CD4-positive, alpha-beta T cell treated with Interleukin-4 for 1 hour (primary cell): ENCODE data around the gene XRCC5.

Source experiments
- DNase-seq, 2 donors: peaks; one replicate each; pipeline ENCODE4 v3.0.0-alpha.2; 2020 to 2022

XRCC5 gene

DNA sequence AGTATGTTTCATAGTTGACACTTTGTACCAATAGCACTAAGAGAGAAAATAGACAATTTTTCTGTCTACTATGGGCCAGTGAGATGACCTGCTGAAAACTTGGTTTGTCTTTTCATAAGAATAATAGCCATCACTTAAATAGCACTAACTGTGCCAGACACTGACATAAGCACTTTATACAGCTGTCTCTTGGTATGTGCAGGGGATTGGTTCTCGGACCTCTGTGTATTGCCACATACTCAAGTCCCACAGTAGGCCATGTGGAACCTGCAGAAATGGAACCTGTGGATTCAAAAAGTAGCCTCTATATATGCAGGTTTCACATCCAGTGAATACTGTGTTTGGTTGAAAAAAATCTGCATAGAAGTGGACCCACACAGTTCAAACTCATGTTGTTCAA lies 126.7 kb downstream of the XRCC5 start:
- DNase-seq, result no peak

DNA sequence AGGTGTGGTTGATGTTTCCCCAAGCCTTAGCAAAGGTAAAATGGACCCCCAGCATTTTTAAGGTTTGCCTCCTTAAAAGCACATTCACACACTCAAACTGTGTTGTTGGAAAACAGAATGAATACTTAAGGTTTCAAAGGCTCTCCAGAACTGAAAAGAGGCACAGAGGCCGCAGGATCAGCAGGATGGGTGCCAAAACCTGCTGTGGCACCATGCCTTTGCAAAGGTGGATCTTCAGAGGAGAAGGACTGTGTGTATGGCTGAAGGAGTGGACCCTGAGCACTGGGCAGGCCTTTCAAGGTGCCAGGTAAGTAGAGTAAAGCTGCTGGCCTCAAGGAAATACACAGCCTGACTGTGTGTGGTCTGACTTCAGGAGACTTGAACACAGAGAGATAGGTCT lies 127.3 kb downstream of the XRCC5 start:
- no peak for DNase-seq

DNA sequence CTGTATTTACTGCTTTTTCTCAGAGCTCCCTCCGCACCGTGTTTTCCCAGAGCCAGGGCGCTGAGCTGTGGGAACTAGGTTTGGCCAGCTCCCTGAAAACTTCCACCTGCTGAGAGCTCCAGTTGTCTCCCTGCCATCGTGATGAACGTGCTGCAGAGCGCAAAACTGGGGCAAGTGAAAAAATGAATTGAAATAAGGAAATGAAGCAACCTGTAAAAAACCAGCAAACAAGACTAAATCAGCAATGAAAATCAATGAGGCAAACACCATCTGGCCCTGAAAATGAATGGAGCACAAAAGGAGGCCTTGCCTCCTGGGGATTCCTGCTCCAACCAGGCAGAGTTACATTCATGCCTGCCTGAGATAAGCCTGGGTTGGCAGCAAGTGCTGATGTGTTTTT lies 133.2 kb downstream of the XRCC5 start:
- DNase-seq, result no peak

DNA sequence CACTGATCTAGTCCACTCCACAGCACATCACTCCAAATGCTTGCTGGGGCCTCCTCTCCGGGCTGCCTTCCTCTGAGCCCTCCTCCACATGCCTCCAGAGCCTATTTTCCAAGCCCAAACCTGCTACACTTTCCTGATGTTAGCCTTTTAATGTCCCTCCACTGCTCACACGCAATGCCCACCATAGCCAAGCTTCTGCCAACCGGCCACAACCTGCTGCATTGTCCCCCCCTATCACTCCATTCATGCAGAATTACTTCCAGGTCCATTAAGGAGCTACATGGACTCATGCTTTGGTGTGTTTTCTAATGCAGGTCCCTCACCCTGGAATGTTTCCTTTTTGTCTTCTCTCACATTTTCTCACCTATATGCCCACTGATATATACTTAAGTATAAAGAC lies 133.9 kb downstream of the XRCC5 start:
- no peak for DNase-seq

DNA sequence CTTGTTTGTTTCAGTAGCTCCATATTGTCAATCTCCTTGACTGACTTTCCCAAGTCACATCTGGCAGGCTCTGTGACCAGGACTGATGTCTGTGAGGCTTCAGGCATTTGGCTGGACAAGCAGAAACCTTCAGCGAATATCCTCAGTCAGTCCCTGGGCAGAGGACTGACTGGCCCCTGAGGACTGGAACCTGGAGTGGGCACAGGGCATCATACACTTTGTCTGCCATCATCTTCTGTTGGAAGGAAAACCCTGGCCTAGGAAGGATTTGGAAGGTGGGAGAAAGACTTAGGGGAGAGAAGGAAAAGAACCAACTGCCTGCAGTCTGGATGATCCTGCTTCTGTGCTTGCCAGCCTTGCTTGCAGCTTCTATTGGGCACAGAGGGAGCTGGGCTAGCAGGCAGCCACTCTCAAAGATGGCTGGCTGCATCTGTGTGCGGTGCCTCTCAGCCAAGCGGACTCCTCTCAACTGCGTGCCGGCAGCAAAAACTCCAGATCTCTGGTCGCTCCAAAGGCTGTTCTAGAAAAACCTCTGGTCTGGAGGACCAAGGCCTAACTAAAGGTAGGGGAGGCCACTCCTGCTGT lies 136.3 kb downstream of the XRCC5 start:
- DNase-seq, result no peak

DNA sequence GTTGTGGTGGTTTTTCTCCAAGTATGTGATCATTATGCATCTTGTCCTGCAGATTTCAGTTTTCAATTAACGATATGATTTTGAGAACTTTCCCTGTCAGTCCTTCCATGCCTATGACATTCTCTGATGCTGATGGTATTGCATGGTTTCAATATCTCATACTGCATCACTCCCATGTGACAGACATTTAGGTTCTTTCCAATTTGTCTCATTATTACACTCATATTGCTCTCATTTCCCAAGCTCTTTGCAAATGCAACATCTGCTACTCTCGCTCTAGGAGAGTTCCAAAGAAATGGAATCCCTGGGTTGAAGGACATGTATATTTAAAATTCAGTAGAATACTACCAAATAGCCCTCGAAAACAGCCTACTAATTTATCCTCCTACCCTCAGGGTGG lies 137.6 kb downstream of the XRCC5 start:
- no peak for DNase-seq
